Panc1 (cell line): Measurements from ENCODE around the gene GPC6. TPM values are rescaled to one million over a fixed set of nuclear protein-coding genes. Genes with fewer than 3 reads are reported as not detected.

Experiments used
- ATAC-seq: fragments of 200-7000 bp; cut with Tn5 transposase; 2 replicates; pipeline ENCODE4 v1.9.1; 2020; ENCODE audit warnings: mild to moderate bottlenecking, moderate library complexity
- BruUV-seq: library from RNA; stranded (reverse); fragments of 400-500 nt; replicated peaks from 2 replicates; lab custom pipeline; 2021; lab: Mats Ljungman, UMichigan
- CTCF ChIA-PET: fragments of 300-600 bp; sonication (Branson Sonifier 250); formaldehyde crosslinking; loops from one replicate; lab custom pipeline; 2022; ENCODE audit warnings: antibody characterized with exemption; lab: Charles Lee
- POLR2A ChIA-PET: fragments of 300-600 bp; sonication (Branson Sonifier 250); formaldehyde crosslinking; loops from one replicate; lab custom pipeline; 2022; ENCODE audit warnings: antibody characterized with exemption; lab: Charles Lee
- DNase-seq: peaks from one replicate; pipeline ENCODE4 v3.0.0-alpha.2; 2010; ENCODE audit warnings: low read depth, low spot score
- H3K27ac ChIP-seq: 2 replicates; pipeline ENCODE4 v1.5.1; 2011; ENCODE audit warnings: mild to moderate bottlenecking, low read length, inconsistent platforms
- H3K27me3 ChIP-seq: fragments of 200-500 bp; sonication (Bioruptor generic); 2 replicates; pipeline ENCODE4 v1.6.0; 2014; ENCODE audit warnings: low read length, inconsistent platforms; ENCODE audit not compliant: control insufficient read depth, insufficient read depth
- H3K36me3 ChIP-seq: fragments of 200-500 bp; sonication (Bioruptor generic); 2 replicates; pipeline ENCODE4 v1.5.1; 2014; ENCODE audit warnings: inconsistent platforms, mild to moderate bottlenecking, low read length, moderate library complexity; ENCODE audit not compliant: control insufficient read depth, insufficient read depth
- H3K4me1 ChIP-seq: 2 replicates; pipeline ENCODE4 v1.5.1; 2011; ENCODE audit warnings: inconsistent platforms, mild to moderate bottlenecking, low read length, moderate library complexity; ENCODE audit not compliant: control insufficient read depth, insufficient read depth
- H3K4me3 ChIP-seq, 2 experiments: 2 replicates each; pipeline ENCODE4 v1.5.1; 2011 to 2012; ENCODE audit warnings: low read depth in 2 of 2, low read length in 2 of 2, mild to moderate bottlenecking in 2 of 2, inconsistent platforms in 1 of 2, moderate library complexity in 1 of 2
- H3K9me3 ChIP-seq: fragments of 200-500 bp; sonication (Bioruptor generic); 2 replicates; pipeline ENCODE4 v1.5.1; 2014; ENCODE audit warnings: low read depth, mild to moderate bottlenecking, inconsistent platforms, low read length, moderate library complexity; ENCODE audit not compliant: control insufficient read depth, insufficient read depth
- POLR2AphosphoS5 ChIP-seq: IDR thresholded peaks from 2 replicates; pipeline ENCODE4 v1.6.1; 2012; ENCODE audit warnings: mild to moderate bottlenecking, low read depth, low read length, moderate library complexity
- SIN3A ChIP-seq: IDR thresholded peaks from 2 replicates; pipeline ENCODE4 v1.6.1; 2012; ENCODE audit warnings: low read depth, mild to moderate bottlenecking, low read length, moderate library complexity, borderline replicate concordance; ENCODE audit not compliant: insufficient read depth
- TCF7L2 ChIP-seq: IDR thresholded peaks from 2 replicates; pipeline ENCODE4 v1.6.1; 2011; ENCODE audit warnings: mild to moderate bottlenecking, low read depth, low read length, inconsistent platforms
- in situ Hi-C: cut with HindIII; loops from 2 replicates; pipeline ENCODE4 v1.10.0; 2016; ENCODE audit warnings: low sequenced_read_pairs, low pct_unique_long_range_greater_than_20kb
- intact Hi-C: fragments of 100-400 bp; cut with micrococcal nuclease; formaldehyde crosslinking; loops from one replicate; pipeline ENCODE4 v1.10.0; 2022; ENCODE audit not compliant: unreplicated experiment
- total RNA-seq: library from RNA; stranded (reverse); gene quantifications from one replicate; pipeline ENCODE4 v1.2.1, GENCODE V29; 2021; ENCODE audit not compliant: unreplicated experiment
- TF ChIP-seq, protein P1 (sequence below): fragments of 450-650 bp; IDR thresholded peaks from 2 replicates; pipeline ENCODE4 v1.5.1; 2017; ENCODE audit warnings: mild to moderate bottlenecking
- TF ChIP-seq, protein P2 (sequence below), 2 experiments: IDR thresholded peaks; 2 replicates each; pipeline ENCODE4 v1.6.1; 2011 to 2012; ENCODE audit warnings: low read depth in 2 of 2, control low read depth in 1 of 2, low read length in 1 of 2, mild to moderate bottlenecking in 1 of 2, moderate library complexity in 1 of 2; ENCODE audit not compliant: insufficient read depth in 1 of 2

GPC6 gene
- total RNA-seq, 1 experiment from 2014 or later: 4.8 TPM

DNA sequence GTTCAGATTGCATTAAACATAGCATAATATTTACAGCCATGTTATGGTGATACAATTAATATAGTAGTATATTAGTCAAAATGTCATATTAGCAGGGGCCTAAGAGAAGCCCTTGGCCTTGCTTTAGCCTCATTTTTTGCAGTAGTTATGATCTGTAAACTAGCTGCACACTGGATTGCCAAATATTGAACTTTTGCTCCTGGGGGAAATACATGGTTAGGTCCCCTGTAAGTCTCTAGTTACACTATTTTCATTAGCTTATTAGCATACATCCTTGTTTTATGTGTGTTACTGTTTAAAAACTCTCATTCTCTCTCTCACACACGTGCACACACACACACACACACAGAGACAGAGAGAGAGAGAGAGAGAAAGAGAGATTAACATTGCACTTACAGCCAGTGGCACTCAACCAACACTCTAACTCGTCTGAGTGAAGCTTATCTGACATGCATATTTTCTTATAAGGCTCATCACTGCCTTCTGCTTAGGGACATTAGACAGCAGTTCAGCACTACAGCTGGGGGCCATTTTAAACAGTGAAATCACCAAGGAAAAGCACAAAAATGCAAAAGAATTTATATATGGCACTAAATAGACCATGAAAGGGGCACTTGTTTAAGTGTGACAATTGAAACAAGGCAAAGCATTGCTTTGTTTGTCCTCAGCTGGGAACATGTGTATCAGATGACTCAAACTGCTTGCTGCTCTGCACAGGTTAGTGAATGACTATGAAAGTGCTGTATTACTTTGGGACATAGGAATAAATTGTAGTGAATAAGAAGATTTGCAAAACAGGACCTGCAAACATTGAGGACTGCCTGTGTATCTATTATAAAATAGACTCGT lies 278.7 kb downstream of the GPC6 start:
- BruUV-seq: no TSS peak
- intact Hi-C loops: no loop called here
- Histone ChIP-seq H3K4me3 (no peak overlapping the region), H3K27ac (no peak overlapping the region), H3K36me3 (no peaks in the 10 kb centered on the region), H3K9me3 (no peaks in the 10 kb centered on the region), H3K27me3 (no peaks in the 10 kb centered on the region), H3K4me1 (no peaks in the 10 kb centered on the region)
- ChIA-PET POLR2A (no interaction called here), CTCF (no interaction called here)
- TF ChIP-seq, protein P1, sequence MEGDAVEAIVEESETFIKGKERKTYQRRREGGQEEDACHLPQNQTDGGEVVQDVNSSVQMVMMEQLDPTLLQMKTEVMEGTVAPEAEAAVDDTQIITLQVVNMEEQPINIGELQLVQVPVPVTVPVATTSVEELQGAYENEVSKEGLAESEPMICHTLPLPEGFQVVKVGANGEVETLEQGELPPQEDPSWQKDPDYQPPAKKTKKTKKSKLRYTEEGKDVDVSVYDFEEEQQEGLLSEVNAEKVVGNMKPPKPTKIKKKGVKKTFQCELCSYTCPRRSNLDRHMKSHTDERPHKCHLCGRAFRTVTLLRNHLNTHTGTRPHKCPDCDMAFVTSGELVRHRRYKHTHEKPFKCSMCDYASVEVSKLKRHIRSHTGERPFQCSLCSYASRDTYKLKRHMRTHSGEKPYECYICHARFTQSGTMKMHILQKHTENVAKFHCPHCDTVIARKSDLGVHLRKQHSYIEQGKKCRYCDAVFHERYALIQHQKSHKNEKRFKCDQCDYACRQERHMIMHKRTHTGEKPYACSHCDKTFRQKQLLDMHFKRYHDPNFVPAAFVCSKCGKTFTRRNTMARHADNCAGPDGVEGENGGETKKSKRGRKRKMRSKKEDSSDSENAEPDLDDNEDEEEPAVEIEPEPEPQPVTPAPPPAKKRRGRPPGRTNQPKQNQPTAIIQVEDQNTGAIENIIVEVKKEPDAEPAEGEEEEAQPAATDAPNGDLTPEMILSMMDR: no peak
- no peak for TF ChIP-seq TCF7L2
- TF ChIP-seq, protein P2, sequence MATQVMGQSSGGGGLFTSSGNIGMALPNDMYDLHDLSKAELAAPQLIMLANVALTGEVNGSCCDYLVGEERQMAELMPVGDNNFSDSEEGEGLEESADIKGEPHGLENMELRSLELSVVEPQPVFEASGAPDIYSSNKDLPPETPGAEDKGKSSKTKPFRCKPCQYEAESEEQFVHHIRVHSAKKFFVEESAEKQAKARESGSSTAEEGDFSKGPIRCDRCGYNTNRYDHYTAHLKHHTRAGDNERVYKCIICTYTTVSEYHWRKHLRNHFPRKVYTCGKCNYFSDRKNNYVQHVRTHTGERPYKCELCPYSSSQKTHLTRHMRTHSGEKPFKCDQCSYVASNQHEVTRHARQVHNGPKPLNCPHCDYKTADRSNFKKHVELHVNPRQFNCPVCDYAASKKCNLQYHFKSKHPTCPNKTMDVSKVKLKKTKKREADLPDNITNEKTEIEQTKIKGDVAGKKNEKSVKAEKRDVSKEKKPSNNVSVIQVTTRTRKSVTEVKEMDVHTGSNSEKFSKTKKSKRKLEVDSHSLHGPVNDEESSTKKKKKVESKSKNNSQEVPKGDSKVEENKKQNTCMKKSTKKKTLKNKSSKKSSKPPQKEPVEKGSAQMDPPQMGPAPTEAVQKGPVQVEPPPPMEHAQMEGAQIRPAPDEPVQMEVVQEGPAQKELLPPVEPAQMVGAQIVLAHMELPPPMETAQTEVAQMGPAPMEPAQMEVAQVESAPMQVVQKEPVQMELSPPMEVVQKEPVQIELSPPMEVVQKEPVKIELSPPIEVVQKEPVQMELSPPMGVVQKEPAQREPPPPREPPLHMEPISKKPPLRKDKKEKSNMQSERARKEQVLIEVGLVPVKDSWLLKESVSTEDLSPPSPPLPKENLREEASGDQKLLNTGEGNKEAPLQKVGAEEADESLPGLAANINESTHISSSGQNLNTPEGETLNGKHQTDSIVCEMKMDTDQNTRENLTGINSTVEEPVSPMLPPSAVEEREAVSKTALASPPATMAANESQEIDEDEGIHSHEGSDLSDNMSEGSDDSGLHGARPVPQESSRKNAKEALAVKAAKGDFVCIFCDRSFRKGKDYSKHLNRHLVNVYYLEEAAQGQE (IDR thresholded peaks at IDR 0.05; ENCODE audit: insufficient read depth in 1 of 2, low read depth in 2 of 2, low read length in 1 of 2): no peak
- TF ChIP-seq POLR2AphosphoS5: no peak
- TF ChIP-seq SIN3A: no peak
- ATAC-seq (no peak), DNase-seq (no peak)
- in situ Hi-C loops: no loop called here

DNA sequence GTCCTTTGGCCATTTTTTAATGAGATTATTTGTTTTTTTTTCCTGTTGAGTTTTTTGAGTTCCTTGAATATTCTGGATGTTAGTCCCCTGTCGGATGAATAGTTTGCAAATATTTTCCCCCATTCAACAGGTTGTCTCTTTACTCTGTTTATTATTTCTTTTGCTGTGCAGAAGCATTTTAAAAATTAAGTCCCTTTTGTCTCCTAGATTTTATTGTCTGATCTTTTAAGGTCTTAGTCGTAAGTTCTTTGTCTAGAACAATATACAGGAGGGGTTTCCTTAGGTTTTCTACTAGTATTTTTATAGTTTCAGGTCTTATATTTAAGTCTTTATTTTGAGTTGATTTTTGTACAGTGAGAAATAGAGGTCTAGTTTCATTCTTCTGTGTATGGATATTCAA lies 284.4 kb downstream of the GPC6 start:
- in situ Hi-C loops (no loop called here), intact Hi-C loops (no loop called here)
- no peak overlapping the region for H3K4me3 ChIP-seq
- H3K4me1 ChIP-seq: no peaks in the 10 kb centered on the region
- ATAC-seq (no peak), DNase-seq (no peak)
- no peaks in the 10 kb centered on the region for H3K9me3 ChIP-seq
- TF ChIP-seq, protein P2 (IDR thresholded peaks at IDR 0.05; ENCODE audit: insufficient read depth in 1 of 2, low read depth in 2 of 2, low read length in 1 of 2): no peak
- TF ChIP-seq POLR2AphosphoS5 (no peak), SIN3A (no peak), TCF7L2 (no peak)
- TF ChIP-seq, protein P1: no peak
- no peaks in the 10 kb centered on the region for H3K36me3 ChIP-seq
- no peaks in the 10 kb centered on the region for H3K27me3 ChIP-seq
- H3K27ac ChIP-seq: no peak overlapping the region
- ChIA-PET POLR2A (no interaction called here), CTCF (no interaction called here)
- no TSS peak for BruUV-seq
